H9 (cell line): ENCODE results near the gene VEGFC. TPM values are rescaled to one million over a fixed set of nuclear protein-coding genes. Genes with fewer than 3 reads are reported as not detected.

Experiments
- DNase-seq: peaks from one replicate; pipeline ENCODE4 v3.0.0-alpha.2; 2017
- H2AFZ ChIP-seq: one replicate; pipeline ENCODE4 v1.6.1; 2013; ENCODE audit warnings: mild to moderate bottlenecking, low read length, control low read depth, moderate library complexity
- H2AK5ac ChIP-seq: 2 replicates; pipeline ENCODE4 v1.6.1; 2013; ENCODE audit warnings: low read length, control low read depth, mixed read lengths; ENCODE audit not compliant: insufficient read length
- H2BK120ac ChIP-seq: one replicate; pipeline ENCODE4 v1.6.1; 2013; ENCODE audit warnings: low read depth, mild to moderate bottlenecking, low read length, control low read depth, inconsistent platforms; ENCODE audit not compliant: poor library complexity, severe bottlenecking
- H2BK12ac ChIP-seq: 2 replicates; pipeline ENCODE4 v1.6.1; 2013; ENCODE audit warnings: low read length, control low read depth, mixed read lengths, low read depth; ENCODE audit not compliant: insufficient read length
- H2BK15ac ChIP-seq: 2 replicates; pipeline ENCODE4 v1.6.1; 2013; ENCODE audit warnings: low read depth, low read length, control low read depth
- H2BK20ac ChIP-seq: one replicate; pipeline ENCODE4 v1.6.1; 2013; ENCODE audit warnings: low read depth, mild to moderate bottlenecking, low read length, control low read depth, inconsistent platforms; ENCODE audit not compliant: poor library complexity, severe bottlenecking
- H2BK5ac ChIP-seq: 2 replicates; pipeline ENCODE4 v1.6.1; 2013; ENCODE audit warnings: low read length, control low read depth, mixed read lengths; ENCODE audit not compliant: insufficient read length
- H3K14ac ChIP-seq: 2 replicates; pipeline ENCODE4 v1.6.1; 2013; ENCODE audit warnings: low read length, control low read depth; ENCODE audit not compliant: insufficient read depth
- H3K18ac ChIP-seq: 2 replicates; pipeline ENCODE4 v1.6.1; 2013; ENCODE audit warnings: low read depth, mild to moderate bottlenecking, mixed read lengths, low read length, control low read depth; ENCODE audit not compliant: insufficient read length
- H3K23ac ChIP-seq: 2 replicates; pipeline ENCODE4 v1.6.1; 2013; ENCODE audit warnings: low read length, control low read depth, mixed read lengths, low read depth; ENCODE audit not compliant: insufficient read length
- H3K23me2 ChIP-seq: 2 replicates; pipeline ENCODE4 v1.6.1; 2013; ENCODE audit warnings: low read depth, mild to moderate bottlenecking, mixed read lengths, low read length, control low read depth; ENCODE audit not compliant: insufficient read length, poor library complexity, severe bottlenecking
- H3K27ac ChIP-seq: 2 replicates; pipeline ENCODE4 v1.5.1; 2013; ENCODE audit warnings: low read length, control low read depth, mixed read lengths, low read depth; ENCODE audit not compliant: insufficient read length
- H3K27me3 ChIP-seq: 2 replicates; pipeline ENCODE4 v1.6.1; 2013; ENCODE audit warnings: low read length, control low read depth, inconsistent platforms; ENCODE audit not compliant: insufficient read depth
- H3K4ac ChIP-seq: 2 replicates; pipeline ENCODE4 v1.6.1; 2013; ENCODE audit warnings: low read depth, mild to moderate bottlenecking, control low read depth, inconsistent platforms, low read length, moderate library complexity
- H3K4me1 ChIP-seq: 2 replicates; pipeline ENCODE4 v1.6.1; 2013; ENCODE audit warnings: low read length, control low read depth, inconsistent platforms; ENCODE audit not compliant: insufficient read depth
- H3K4me2 ChIP-seq: 2 replicates; pipeline ENCODE4 v1.6.1; 2013; ENCODE audit warnings: low read length, control low read depth, mixed read lengths; ENCODE audit not compliant: insufficient read length, insufficient read depth
- H3K56ac ChIP-seq: 2 replicates; pipeline ENCODE4 v1.6.1; 2013; ENCODE audit warnings: low read depth, mild to moderate bottlenecking, mixed read lengths, low read length, control low read depth; ENCODE audit not compliant: insufficient read length
- H3K79me1 ChIP-seq: 2 replicates; pipeline ENCODE4 v1.6.1; 2013; ENCODE audit warnings: low read depth, mild to moderate bottlenecking, moderate library complexity, low read length, control low read depth, inconsistent platforms; ENCODE audit not compliant: insufficient read depth, poor library complexity, severe bottlenecking
- H3K79me2 ChIP-seq: 2 replicates; pipeline ENCODE4 v1.6.1; 2013; ENCODE audit warnings: low read length, control low read depth, inconsistent platforms; ENCODE audit not compliant: insufficient read depth
- H3K9ac ChIP-seq: 2 replicates; pipeline ENCODE4 v1.6.1; 2013; ENCODE audit warnings: low read length, control low read depth, mixed read lengths; ENCODE audit not compliant: insufficient read length; ENCODE audit errors: extremely low read depth
- H3K9me3 ChIP-seq: one replicate; pipeline ENCODE4 v1.6.1; 2013; ENCODE audit warnings: low read depth, low read length, inconsistent platforms; ENCODE audit not compliant: control insufficient read depth
- H3T11ph ChIP-seq: one replicate; pipeline ENCODE4 v1.6.1; 2013; ENCODE audit warnings: mild to moderate bottlenecking, low read length, control low read depth, inconsistent platforms
- H4K20me1 ChIP-seq: one replicate; pipeline ENCODE4 v1.6.1; 2013; ENCODE audit not compliant: control insufficient read depth, insufficient read length, insufficient read depth
- H4K5ac ChIP-seq: 2 replicates; pipeline ENCODE4 v1.6.1; 2013; ENCODE audit warnings: low read depth, mild to moderate bottlenecking, mixed read lengths, low read length, control low read depth; ENCODE audit not compliant: insufficient read length
- H4K8ac ChIP-seq: replicated peaks from 2 replicates; pipeline ENCODE4 v1.6.1; 2013; ENCODE audit warnings: low read length, control low read depth, mixed read lengths, low read depth; ENCODE audit not compliant: insufficient read length
- H4K91ac ChIP-seq: 2 replicates; pipeline ENCODE4 v1.6.1; 2013; ENCODE audit warnings: low read depth, mild to moderate bottlenecking, moderate library complexity, mixed read lengths, low read length, control low read depth; ENCODE audit not compliant: insufficient read length
- H3K27ac Mint-ChIP-seq, 3 experiments: 2 replicates in 2 of 3; 3 replicates in 1 of 3; pipeline ENCODE4 v1.8.0; 2020 to 2021; ENCODE audit warnings: mixed read lengths in 3 of 3, mild to moderate bottlenecking in 1 of 3, moderate library complexity in 1 of 3
- H3K27me3 Mint-ChIP-seq: 2 replicates; pipeline ENCODE4 v1.8.0; 2021; ENCODE audit warnings: low read depth, mild to moderate bottlenecking, moderate library complexity, mixed read lengths
- H3K36me3 Mint-ChIP-seq, 3 experiments: 2 replicates in 2 of 3; 3 replicates in 1 of 3; pipeline ENCODE4 v1.8.0; 2020 to 2021; ENCODE audit warnings: low read depth in 3 of 3, mixed read lengths in 3 of 3; ENCODE audit not compliant: insufficient read depth in 1 of 3
- H3K4me1 Mint-ChIP-seq, 2 experiments: 2 replicates each; pipeline ENCODE4 v1.8.0; 2020; ENCODE audit warnings: mixed read lengths in 2 of 2
- H3K4me3 Mint-ChIP-seq, 2 experiments: 2 replicates in 1 of 2; 3 replicates in 1 of 2; pipeline ENCODE4 v1.8.0; 2020 to 2021; ENCODE audit warnings: mild to moderate bottlenecking in 2 of 2, mixed read lengths in 2 of 2, moderate library complexity in 1 of 2
- H3K9me3 Mint-ChIP-seq, 2 experiments: 2 replicates in 1 of 2; 3 replicates in 1 of 2; pipeline ENCODE4 v1.8.0; 2020; ENCODE audit warnings: mild to moderate bottlenecking in 2 of 2, mixed read lengths in 2 of 2, moderate library complexity in 1 of 2
- WGBS: extraction: QIAGEN DNeasy Blood & Tissue Kit; methylation state at CpG from one replicate; pipeline ENCODE4 v1.1.7; 2013; ENCODE audit warnings: missing lambda C conversion rate, low lambda C conversion rate, mixed read lengths; ENCODE audit not compliant: insufficient read length; ENCODE audit errors: extremely low coverage; 5-methylcytosine and 5-hydroxymethylcytosine counted together
- total RNA-seq: library from RNA; stranded (reverse); gene quantifications from 2 replicates; pipeline ENCODE4 v1.2.1, GENCODE V29; 2021
- TF ChIP-seq, protein P1 (sequence below): fragments of 200-600 bp; sonication (generic); conservative IDR thresholded peaks from 3 replicates; pipeline ENCODE4 v1.8.0; 2021; ENCODE audit warnings: antibody characterized with exemption, mild to moderate bottlenecking

Gene VEGFC
- total RNA-seq, 1 experiment from 2014 or later, result 0.46 TPM

DNA sequence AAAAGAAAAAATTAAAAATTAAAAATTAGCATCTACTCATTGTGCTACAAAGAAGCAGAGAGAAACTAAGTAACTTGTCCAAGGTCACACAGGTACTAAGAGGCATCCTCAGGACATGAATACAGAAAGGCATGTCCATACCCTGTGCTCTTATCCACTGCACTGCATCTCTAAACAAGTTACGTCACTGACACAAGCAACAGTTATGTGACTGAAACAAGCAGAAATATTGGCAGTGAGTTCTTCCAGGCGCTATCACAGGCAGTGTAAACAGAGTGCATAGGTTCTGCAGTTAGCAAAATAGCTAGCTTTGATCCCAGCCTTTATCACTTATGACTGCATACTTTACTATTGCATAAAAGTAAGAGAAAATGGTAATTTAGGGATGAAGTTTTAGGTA lies 7.9 kb downstream of the VEGFC start:
- Mint-ChIP-seq H3K9me3 (no peaks in the 10 kb centered on the region), H3K4me3 (no peak overlapping the region), H3K36me3 (no peaks in the 10 kb centered on the region), H3K4me1 (peaks cover 5 to 6% of the 10 kb centered on the region in 2 experiments; a peak in 2 of 4 replicates), H3K27ac (no peak overlapping the region), H3K27me3 (no peaks in the 10 kb centered on the region; the same call in 1 of the 2 replicates)
- no peak for DNase-seq
- no peaks in the 10 kb centered on the region for H3K23me2 ChIP-seq
- no peak overlapping the region for H3K27ac ChIP-seq
- H2AFZ ChIP-seq, result no peak overlapping the region
- no peaks in the 10 kb centered on the region for H3K79me2 ChIP-seq
- no peak overlapping the region for H4K91ac ChIP-seq
- no CpG with 5 or more reads among the region's 2 CpGs for WGBS
- no peak overlapping the region for H2BK20ac ChIP-seq
- H3K4me1 ChIP-seq, result no peaks in the 10 kb centered on the region
- TF ChIP-seq, protein P1, sequence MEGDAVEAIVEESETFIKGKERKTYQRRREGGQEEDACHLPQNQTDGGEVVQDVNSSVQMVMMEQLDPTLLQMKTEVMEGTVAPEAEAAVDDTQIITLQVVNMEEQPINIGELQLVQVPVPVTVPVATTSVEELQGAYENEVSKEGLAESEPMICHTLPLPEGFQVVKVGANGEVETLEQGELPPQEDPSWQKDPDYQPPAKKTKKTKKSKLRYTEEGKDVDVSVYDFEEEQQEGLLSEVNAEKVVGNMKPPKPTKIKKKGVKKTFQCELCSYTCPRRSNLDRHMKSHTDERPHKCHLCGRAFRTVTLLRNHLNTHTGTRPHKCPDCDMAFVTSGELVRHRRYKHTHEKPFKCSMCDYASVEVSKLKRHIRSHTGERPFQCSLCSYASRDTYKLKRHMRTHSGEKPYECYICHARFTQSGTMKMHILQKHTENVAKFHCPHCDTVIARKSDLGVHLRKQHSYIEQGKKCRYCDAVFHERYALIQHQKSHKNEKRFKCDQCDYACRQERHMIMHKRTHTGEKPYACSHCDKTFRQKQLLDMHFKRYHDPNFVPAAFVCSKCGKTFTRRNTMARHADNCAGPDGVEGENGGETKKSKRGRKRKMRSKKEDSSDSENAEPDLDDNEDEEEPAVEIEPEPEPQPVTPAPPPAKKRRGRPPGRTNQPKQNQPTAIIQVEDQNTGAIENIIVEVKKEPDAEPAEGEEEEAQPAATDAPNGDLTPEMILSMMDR, result no peak
- H3K9ac ChIP-seq, result no peak overlapping the region
- H3K18ac ChIP-seq, result no peak overlapping the region
- H4K20me1 ChIP-seq, result no peaks in the 10 kb centered on the region
- no peak overlapping the region for H3T11ph ChIP-seq
- H3K4ac ChIP-seq, result no peak overlapping the region
- no peak overlapping the region for H2BK5ac ChIP-seq
- H2AK5ac ChIP-seq, result no peak overlapping the region
- no peak overlapping the region for H4K5ac ChIP-seq
- H3K56ac ChIP-seq, result no peak overlapping the region
- no peak overlapping the region for H3K14ac ChIP-seq
- no peak overlapping the region for H2BK15ac ChIP-seq
- H4K8ac ChIP-seq, result no peak overlapping the region
- H3K23ac ChIP-seq, result no peak overlapping the region
- no peak overlapping the region for H2BK12ac ChIP-seq
- H3K4me2 ChIP-seq, result no peak overlapping the region
- H3K27me3 ChIP-seq, result no peaks in the 10 kb centered on the region
- H3K79me1 ChIP-seq, result no peaks in the 10 kb centered on the region
- H2BK120ac ChIP-seq, result no peak overlapping the region
- no peaks in the 10 kb centered on the region for H3K9me3 ChIP-seq
